IPS-18a (cell line): ENCODE results near the gene SACS.
"Not testable (repeated sequence)": the region's sequence is repeated elsewhere in the genome, so short reads cannot be mapped to it uniquely, and the experiment has no call there.

Experiments used
- H3K27ac ChIP-seq: one replicate; pipeline ENCODE4 v1.5.1; 2013; ENCODE audit warnings: low read length
- H3K27me3 ChIP-seq: one replicate; pipeline ENCODE4 v1.6.1; 2013; ENCODE audit warnings: mild to moderate bottlenecking, low read length; ENCODE audit not compliant: control insufficient read depth, insufficient read depth
- H3K36me3 ChIP-seq: one replicate; pipeline ENCODE4 v1.6.1; 2013; ENCODE audit warnings: low read depth, low read length; ENCODE audit not compliant: control insufficient read depth
- H3K4me1 ChIP-seq: one replicate; pipeline ENCODE4 v1.6.1; 2013; ENCODE audit warnings: low read depth, low read length; ENCODE audit not compliant: control insufficient read depth
- H3K4me3 ChIP-seq: one replicate; pipeline ENCODE4 v1.5.1; 2013; ENCODE audit warnings: low read length
- H3K9ac ChIP-seq: one replicate; pipeline ENCODE4 v1.6.1; 2013; ENCODE audit warnings: mild to moderate bottlenecking, low read length, moderate library complexity
- H3K9me3 ChIP-seq: one replicate; pipeline ENCODE4 v1.6.1; 2013; ENCODE audit warnings: low read depth, low read length; ENCODE audit not compliant: control insufficient read depth

Gene SACS

DNA sequence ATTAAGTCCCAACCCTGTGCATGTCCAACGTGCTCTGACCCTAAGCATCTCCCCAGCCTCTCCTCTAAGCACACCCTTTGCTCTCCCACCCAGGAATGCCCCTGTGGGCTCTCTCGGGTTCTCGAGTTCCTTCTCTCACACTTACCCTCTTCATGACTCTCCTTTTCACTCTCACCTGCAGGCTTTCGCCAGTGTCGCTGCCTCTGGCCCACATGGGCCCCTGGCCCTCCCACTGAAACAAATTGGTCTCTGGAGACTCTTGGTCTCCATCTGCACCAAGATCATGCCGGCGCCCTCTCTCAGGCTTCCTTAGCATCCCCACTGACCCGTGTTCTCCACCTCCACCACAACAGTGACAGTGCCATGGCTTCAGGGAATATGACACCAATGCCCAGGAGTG, 19.6 kb upstream of the SACS start:
- Histone ChIP-seq H3K9me3 (no peaks in the 10 kb centered on the region), H3K27ac (no peak overlapping the region), H3K4me1 (peaks cover 25% of the 10 kb centered on the region), H3K36me3 (no peaks in the 10 kb centered on the region), H3K4me3 (no peak overlapping the region), H3K9ac (no peak overlapping the region), H3K27me3 (no peaks in the 10 kb centered on the region)

DNA sequence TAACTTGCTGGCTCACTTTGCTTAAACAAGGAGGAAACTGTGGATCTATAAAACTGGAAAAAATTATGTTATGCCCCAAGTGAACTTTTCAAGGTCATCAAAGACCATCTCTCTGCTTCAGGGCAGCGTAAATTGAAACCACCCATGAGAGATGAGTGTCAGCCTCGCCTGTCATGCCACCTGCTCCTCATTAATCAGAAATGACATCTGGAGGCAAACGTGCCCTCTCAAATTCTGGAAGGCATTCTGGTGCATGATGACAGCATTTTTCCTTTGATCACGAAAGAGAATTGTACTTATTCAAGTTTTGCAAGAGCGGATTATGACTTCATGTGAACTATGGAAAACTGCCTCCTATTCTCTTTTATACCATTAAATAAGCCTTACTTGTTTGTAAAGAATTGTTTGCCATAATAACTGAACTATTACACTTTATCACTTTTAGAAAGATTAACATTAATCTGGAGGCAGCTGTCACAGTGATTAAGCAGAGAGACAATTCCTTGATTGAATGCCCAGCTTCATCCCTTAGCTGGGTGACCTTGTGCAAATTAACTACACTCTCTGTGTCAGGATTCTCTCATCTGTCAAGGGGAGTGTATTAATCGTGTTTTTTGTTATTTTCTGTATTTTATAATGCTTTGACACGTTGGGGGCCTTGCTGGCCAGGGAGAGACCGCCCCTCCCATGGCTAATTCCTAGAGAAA, 17.0 kb upstream of the SACS start:
- Histone ChIP-seq H3K4me3 (no peak overlapping the region), H3K36me3 (no peaks in the 10 kb centered on the region), H3K9ac (peak overlapping the region; percentile 65), H3K9me3 (no peaks in the 10 kb centered on the region), H3K27ac (peak overlapping the region; percentile 78), H3K4me1 (peaks cover 29% of the 10 kb centered on the region), H3K27me3 (no peaks in the 10 kb centered on the region)

DNA sequence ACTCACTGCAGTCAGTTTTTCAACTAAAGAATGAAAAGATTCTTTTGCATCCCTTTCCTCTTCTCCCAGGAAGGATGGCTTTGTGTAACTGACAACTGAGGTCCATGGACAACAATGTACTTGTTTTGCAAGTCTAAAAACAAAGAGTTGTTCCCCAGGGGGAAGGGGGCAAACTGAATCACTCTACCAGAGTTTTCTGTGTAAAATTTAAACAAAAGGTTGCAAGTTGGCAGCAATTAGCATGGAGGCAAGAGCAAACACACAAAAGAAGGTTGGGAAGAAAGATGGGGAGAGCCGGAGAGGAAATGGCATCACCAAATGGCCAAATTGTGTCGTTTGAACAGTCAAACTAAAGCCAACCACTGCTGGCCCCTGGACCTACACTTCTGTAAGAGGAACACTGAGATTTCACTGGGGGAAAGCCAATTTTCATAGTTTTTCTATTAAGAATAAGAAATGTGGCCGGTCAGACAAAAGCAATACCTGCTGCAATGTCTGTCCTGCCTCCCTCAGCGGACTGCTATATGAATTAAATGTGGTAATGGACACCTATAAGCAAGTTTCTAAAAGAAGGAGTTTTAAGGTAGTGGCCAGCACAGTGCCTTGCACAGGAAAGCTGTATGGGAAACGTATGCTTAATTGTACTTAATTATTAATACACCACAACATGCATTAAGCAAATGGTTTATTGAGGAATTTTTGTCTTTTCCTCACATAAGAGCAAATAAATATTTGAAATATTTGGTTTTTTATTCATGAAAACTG, 16.1 kb upstream of the SACS start:
- H3K4me3 ChIP-seq = peak overlapping the region; percentile 22
- peak overlapping the region; percentile 65 for H3K9ac ChIP-seq
- H3K36me3 ChIP-seq = no peaks in the 10 kb centered on the region
- no peaks in the 10 kb centered on the region for H3K9me3 ChIP-seq
- H3K27ac ChIP-seq = peak overlapping the region; percentile 78
- no peaks in the 10 kb centered on the region for H3K27me3 ChIP-seq
- H3K4me1 ChIP-seq = peaks cover 29% of the 10 kb centered on the region

DNA sequence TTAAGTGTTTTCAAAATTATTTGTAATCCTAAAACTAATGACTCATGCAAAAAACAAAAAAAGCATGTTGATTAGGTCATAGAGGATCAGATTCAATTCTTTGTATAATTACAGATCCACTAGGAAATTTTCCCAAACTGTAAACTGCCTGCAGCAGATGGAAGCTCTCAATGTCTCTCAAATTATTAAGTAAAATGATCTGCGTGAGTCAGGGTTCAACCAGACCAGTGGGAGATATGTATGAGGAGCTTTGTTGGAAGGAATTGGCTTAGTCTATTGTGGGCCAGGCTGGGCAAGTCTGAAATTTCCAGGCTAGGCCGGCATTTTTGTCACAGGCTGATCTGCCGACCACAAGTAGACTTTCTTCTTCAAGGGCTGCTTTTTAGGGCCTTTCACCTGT, 14.4 kb upstream of the SACS start:
- Histone ChIP-seq H3K4me3 (no peak overlapping the region), H3K9me3 (no peaks in the 10 kb centered on the region), H3K27ac (no peak overlapping the region), H3K4me1 (peaks cover 29% of the 10 kb centered on the region), H3K9ac (no peak overlapping the region), H3K27me3 (no peaks in the 10 kb centered on the region), H3K36me3 (no peaks in the 10 kb centered on the region)

DNA sequence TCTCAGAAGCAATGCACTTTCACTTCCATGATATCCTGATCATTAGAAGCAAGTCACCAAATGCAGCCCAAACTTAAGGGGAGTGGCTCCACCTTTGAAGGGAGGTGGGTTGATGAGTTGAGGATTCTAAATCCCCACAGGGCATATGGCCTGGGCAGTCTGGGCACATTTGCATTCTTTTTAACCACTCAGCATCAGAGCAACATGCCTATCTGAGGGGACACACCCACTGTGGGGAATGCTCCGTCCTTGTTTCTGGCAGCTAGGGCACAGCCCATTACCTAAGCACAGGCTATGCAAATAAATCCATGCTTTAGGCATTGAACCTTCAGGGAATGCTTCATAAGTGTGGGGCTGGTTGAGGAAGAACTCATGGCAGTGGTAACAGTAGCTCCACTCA, 12.3 kb upstream of the SACS start:
- Histone ChIP-seq H3K27ac (no peak overlapping the region), H3K9ac (no peak overlapping the region), H3K9me3 (no peaks in the 10 kb centered on the region)

DNA sequence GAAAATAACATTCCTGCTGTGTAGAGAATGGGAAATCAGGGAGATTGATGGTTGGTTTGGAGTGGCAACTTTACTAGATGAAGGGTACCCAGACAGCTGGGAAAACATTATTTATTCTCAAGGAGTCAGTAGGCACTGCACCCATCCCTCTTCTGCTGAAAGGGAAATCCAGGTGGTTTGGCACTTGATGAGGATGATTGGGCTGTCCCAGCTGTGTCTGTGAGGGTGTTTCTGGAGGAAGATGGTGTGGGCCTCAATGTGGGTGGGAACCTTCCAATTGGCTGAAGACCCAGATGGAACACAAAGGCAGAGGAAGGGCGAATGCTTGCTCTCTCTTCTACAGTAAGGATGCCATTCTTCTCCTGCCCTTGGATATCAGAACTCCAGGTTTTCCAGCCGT, 10.4 kb upstream of the SACS start:
- Histone ChIP-seq H3K27me3 (no peaks in the 10 kb centered on the region), H3K27ac (no peak overlapping the region), H3K9me3 (no peaks in the 10 kb centered on the region), H3K4me3 (no peak overlapping the region), H3K36me3 (no peaks in the 10 kb centered on the region), H3K4me1 (peaks cover 4% of the 10 kb centered on the region), H3K9ac (no peak overlapping the region)

More for the DNA sequence above, 12.3 kb upstream of the SACS start:
- Histone ChIP-seq H3K4me1 (peaks cover 19% of the 10 kb centered on the region), H3K4me3 (no peak overlapping the region), H3K36me3 (no peaks in the 10 kb centered on the region), H3K27me3 (no peaks in the 10 kb centered on the region)

DNA sequence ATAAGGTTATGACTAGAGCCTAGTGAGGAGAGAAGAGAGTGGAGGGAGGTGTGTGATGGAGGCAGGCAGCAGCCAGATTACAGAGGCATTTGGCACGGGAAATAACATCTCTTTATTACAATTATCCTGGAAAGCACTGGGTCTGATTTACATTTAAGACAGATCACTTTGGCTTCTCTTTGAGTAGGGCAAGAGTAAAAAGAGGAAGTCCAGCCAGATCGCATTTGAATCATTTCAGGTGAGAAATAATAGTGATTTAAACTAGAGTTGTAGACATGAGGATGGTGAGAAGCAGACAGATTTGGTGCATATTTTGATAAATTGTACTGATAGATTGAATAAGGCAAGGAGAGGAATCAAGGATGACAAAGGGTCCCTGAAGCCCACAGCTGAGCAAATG, 9.6 kb upstream of the SACS start:
- Histone ChIP-seq H3K36me3 (no peaks in the 10 kb centered on the region), H3K27me3 (no peaks in the 10 kb centered on the region), H3K4me3 (no peak overlapping the region), H3K9me3 (no peaks in the 10 kb centered on the region), H3K27ac (no peak overlapping the region), H3K9ac (no peak overlapping the region), H3K4me1 (peaks cover 4% of the 10 kb centered on the region)

DNA sequence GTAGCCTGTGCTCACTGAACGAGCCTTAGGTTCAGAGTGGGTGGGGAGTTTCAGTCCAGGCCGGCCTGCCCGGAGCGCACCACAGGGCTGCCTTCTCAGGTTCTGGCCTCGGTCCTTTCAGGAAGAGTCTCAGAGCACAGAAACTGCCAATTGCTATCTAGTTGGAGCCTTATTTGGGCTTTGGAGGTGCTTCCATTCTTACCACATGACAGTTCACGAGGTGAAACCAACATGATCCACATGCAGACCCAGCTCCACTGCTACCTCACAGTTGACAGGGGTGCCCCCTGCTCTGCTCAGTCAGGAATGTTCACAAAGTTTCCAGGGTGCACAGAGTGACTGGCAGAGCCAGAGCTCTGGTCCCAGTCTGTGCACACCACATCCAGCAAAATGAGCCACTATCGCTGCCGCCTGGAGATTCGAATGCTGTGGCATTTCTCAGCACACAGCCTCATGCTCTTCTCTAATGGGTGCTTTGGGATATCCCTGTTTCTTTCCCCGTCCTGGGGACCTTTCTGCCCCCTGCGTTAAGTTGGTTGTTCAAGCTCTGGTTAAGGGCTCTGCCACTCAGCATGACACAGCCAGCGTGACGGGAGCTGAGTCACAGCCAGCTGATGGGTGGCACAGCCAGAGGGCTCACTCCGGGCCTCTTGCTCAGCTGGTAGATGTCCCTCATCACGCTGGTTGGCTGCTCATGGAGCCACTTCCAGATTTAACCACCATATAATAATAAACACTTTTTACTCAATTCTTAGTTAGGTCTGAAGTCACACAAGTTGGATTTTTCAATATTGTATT, 7.5 kb upstream of the SACS start:
- no peaks in the 10 kb centered on the region for H3K36me3 ChIP-seq
- H3K4me3 ChIP-seq = no peak overlapping the region
- no peaks in the 10 kb centered on the region for H3K9me3 ChIP-seq
- H3K27ac ChIP-seq = no peak overlapping the region
- no peaks in the 10 kb centered on the region for H3K4me1 ChIP-seq
- H3K9ac ChIP-seq = no peak overlapping the region
- no peaks in the 10 kb centered on the region for H3K27me3 ChIP-seq

DNA sequence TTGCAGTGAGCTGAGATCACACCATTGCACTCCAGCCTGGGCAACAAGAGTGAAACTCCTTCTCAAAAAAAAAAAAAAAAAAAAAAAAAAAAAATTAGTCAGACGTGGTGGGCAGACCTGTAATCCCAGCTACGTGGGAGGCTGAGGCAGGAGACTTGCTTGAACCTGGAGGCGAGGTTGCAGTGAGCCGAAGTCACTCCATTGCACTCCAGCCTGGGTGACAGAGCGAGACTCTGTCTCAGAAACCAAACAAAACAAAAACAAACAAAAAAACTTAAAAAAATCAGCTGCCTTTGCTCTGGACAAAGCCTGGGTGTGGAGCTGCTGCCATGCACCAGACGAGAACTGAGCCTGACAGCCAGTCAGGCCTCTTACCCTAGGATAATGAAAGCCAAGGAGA, 6.8 kb upstream of the SACS start:
- H3K9me3 ChIP-seq, H3K4me3 ChIP-seq, H3K36me3 ChIP-seq, H3K9ac ChIP-seq, H3K4me1 ChIP-seq, H3K27ac ChIP-seq, H3K27me3 ChIP-seq: not testable (repeated sequence)

DNA sequence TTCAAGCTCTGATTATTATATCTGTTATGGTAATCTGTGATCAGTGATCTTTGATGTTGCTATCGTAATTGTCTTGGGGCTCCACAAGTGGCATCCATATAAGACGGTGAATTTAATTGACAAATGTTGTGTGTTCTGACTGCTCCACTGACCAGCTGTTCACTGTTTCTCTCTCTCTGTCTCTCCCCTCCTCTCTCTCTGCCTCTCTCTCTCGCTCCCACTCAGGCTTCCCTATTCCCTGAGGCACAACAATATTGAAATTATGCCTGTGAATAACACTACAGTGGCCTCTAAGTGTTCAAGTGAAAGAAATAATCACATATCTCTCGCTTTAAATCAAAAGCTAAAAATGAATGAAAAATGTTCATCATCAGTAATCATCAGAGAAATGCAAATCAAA, 4.4 kb upstream of the SACS start:
- H3K4me3 ChIP-seq = no peak overlapping the region
- H3K36me3 ChIP-seq = no peaks in the 10 kb centered on the region
- H3K9ac ChIP-seq = no peak overlapping the region
- peaks cover 11% of the 10 kb centered on the region for H3K4me1 ChIP-seq
- H3K9me3 ChIP-seq = no peaks in the 10 kb centered on the region
- H3K27me3 ChIP-seq = no peaks in the 10 kb centered on the region
- no peak overlapping the region for H3K27ac ChIP-seq

DNA sequence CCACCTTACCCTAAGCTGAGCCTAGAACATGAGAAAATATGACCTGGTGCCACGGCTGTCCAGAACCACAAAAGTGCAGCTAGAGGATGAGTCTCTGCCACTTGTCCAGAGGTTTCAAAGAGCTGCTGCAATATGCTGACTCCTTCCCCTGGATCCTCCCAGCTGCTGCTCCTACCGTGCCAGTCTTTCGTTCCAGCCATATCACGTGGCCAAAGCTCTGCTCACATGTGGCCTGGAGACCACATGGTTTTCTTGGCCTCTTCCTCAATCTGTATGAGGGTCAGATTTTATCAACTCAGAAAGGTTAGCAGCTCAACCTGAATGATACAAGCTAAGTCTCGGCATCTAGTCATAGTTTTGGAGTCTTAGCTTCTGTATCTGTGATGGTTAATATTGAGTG, 3.2 kb upstream of the SACS start:
- H3K9me3 ChIP-seq = no peaks in the 10 kb centered on the region
- H3K27me3 ChIP-seq = peaks cover 8% of the 10 kb centered on the region
- peaks cover 19% of the 10 kb centered on the region for H3K4me1 ChIP-seq
- no peak overlapping the region for H3K27ac ChIP-seq
- H3K4me3 ChIP-seq = no peak overlapping the region
- no peaks in the 10 kb centered on the region for H3K36me3 ChIP-seq
- H3K9ac ChIP-seq = no peak overlapping the region
